ENCODE data around the gene C10orf53. TPM values are rescaled to one million over a fixed set of nuclear protein-coding genes. Genes with fewer than 3 reads are reported as not detected.

Gene C10orf53, protein sequence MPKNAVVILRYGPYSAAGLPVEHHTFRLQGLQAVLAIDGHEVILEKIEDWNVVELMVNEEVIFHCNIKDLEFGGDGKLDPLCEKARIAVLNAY
- total RNA-seq (not detected), total RNA-seq (0 to 0.12 reads per million in 2 donors)

DNA sequence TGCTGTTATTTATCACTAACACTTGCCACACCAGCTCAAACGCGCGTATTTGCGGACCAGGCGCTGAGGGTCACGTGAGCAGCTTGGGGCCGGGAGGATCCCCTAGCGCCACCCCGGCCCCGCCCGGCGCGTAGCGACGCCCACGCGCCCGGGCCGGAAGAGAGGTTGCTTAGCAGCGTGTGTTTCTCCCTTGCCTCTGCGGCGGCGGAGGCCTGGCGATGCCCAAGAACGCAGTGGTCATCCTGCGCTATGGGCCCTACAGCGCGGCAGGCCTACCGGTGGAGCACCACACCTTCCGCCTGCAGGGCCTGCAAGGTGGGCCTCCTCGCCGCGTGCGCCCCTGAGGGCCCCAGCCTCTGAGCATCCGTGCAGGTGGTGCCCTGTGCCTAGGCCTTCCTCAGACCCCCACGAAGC, at the start of gene C10orf53:
Gene C10orf53 (plus strand): TSS at position 172 of the 414 bp plus-strand sequence. CDS start 47 bp downstream, at position 219.
- Mint-ChIP-seq H3K27me3 (peaks cover 18% of the 10 kb centered on the region), H3K4me1 (no peaks in the 10 kb centered on the region), H3K27ac (no peak within 1 kb of the TSS), H3K36me3 (ENCODE audit: low read depth) (peaks cover 2% of the 10 kb centered on the region), H3K4me3 (no peak within 1 kb of the TSS)
- no peaks in the 10 kb centered on the region for H3K9me3 ChIP-seq (ENCODE audit: control insufficient read depth, low read length, poor library complexity, severe bottlenecking)
- ATAC-seq (no peak), DNase-seq (no peak)

DNA sequence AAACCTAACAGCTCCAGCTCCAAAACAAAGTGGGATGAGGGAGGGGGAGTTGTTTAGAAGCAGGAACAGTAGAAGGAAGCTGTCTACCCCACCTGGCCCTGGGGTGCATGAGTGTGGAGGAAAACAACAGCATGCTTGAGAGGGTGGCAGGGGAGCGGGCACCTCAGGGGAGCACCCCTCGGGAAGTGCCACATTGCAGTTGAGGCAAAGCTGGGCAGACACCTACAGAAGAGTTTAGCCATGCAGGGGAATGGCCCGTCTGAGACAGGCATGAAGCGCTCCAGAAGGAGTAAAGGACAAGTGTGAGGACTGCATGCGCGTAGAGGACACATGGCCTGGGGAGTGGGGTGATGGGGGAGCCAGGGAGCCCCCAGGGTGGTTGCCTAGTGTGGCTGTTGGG, 47.5 kb upstream of the C10orf53 start:
- Mint-ChIP-seq H3K36me3 (ENCODE audit: low read depth) (no peaks in the 10 kb centered on the region), H3K4me3 (no peak overlapping the region), H3K27me3 (peaks cover 9% of the 10 kb centered on the region), H3K4me1 (no peaks in the 10 kb centered on the region), H3K27ac (no peak overlapping the region)
- H3K9me3 ChIP-seq (ENCODE audit: control insufficient read depth, low read length, poor library complexity, severe bottlenecking), result no peaks in the 10 kb centered on the region
- ATAC-seq (no peak), DNase-seq (no peak)

DNA sequence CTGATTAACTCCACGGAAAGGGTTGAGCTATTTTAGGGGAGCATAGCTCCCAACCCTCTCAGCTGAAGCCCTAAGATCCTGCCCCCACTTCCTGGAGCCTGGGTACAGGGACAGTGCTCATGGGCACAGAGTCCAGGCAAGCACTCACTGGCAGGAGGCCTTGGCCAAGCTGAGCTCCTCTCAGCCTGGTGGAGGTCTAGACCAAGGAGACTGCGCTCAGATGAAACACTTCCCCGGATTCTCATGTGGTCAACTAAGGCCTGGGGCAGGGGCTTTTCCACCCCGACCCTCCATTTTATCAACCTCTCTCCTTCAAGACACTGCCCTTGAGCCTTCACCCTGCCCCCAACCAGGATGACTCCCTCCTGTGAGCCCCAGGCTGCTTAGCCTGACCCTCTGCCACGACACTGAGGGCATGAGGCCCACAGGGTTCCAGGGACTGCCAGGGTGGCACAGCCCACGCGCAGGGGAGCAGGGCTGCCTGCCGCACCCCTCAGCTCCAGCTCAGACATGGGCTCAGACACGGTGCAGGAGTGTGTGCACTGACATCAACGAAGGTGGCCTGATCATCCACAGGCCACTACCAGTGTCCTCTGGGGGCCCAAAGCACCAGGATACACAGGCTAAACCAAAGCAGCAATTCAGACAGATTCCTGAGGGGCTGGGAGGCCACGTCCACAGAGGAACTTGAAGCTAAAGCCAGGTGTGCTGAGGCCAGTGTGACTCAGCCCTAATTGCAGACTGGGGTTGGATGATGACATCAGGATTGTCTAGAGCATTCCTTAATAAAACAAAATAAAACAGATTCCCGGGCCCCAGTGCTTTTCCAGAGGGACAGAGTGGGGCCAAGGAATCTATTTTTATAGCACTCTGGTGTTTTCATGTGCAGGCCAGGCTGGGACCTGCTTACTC, 46.8 kb upstream of the C10orf53 start:
- no peak for ATAC-seq
- H3K9me3 ChIP-seq (ENCODE audit: control insufficient read depth, low read length, poor library complexity, severe bottlenecking), result no peaks in the 10 kb centered on the region
- Mint-ChIP-seq H3K27me3 (peaks cover 16% of the 10 kb centered on the region), H3K4me3 (no peak overlapping the region), H3K27ac (no peak overlapping the region), H3K36me3 (ENCODE audit: low read depth) (no peaks in the 10 kb centered on the region), H3K4me1 (no peaks in the 10 kb centered on the region)
- no peak for DNase-seq

DNA sequence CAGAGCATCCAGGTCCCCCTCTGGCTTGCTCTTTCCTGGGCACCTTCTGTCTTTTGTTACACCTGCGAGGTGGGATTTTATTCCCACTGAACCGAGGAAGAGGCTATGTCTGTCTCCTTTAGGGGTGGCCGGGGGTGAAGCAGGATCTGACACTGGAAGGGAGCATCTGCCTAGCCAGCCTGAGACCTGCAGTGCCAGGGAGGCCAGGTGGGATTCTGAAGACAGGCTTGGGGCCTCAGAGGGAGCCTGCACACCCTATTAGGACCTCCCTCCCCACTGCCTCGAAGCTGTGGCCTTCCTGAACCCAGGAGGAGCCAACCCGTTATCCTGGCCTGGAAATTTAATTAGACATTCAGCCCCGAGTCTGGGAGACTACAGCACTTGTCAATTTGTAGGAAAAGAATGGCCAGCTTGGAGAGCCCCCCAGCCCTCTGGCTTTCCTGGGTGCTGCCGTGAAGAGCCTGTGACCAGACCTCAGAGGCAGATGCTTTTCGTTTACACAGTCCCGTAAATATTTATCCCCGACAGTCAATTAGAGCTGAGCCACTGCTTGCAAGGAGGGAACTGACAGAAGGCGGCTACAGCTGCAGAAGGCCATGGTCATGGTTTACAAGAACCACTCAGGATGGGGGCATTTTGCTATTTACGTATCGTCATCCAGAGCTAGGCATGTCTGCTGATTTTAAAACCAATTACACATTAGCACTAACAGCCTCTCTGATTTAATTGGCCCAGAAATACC, 46.0 kb upstream of the C10orf53 start:
- no peaks in the 10 kb centered on the region for H3K4me1 Mint-ChIP-seq
- no peak overlapping the region for H3K4me3 Mint-ChIP-seq
- no peak for ATAC-seq
- no peaks in the 10 kb centered on the region for H3K9me3 ChIP-seq (ENCODE audit: control insufficient read depth, low read length, poor library complexity, severe bottlenecking)
- H3K36me3 Mint-ChIP-seq (ENCODE audit: low read depth), result no peaks in the 10 kb centered on the region
- no peak overlapping the region for H3K27ac Mint-ChIP-seq
- no peak for DNase-seq
- peaks cover 21% of the 10 kb centered on the region for H3K27me3 Mint-ChIP-seq

DNA sequence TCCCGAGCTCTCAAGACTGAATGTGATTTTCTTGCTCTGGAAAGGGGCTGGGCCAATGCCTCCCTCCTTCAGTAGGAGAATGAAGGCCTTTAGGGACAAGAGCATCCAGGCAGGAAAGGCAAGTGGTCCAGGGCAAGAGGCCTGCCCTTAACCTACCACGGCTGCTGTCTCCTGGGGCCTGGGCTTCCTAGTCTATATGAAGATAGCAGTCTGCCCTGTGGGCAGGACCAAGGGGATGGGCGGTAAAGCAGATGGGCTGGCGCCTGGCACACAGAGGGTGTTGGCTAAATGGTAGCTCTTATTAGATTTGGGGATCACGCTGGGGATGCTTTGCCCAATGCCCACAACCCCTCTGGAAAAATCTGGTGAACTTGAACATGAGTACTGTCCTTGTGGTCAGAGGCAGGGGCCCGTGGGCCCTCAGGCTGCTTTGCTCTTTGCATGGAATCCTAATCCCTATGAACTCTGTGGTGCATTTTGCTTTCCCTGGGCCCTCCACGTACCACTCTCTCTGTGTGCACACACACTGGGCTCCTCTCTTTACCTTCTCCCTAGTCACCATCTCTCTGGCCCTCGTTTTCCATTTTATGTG, 45.3 kb upstream of the C10orf53 start:
- no peak for ATAC-seq
- Mint-ChIP-seq H3K4me1 (no peaks in the 10 kb centered on the region), H3K27ac (no peak overlapping the region), H3K36me3 (ENCODE audit: low read depth) (no peaks in the 10 kb centered on the region), H3K27me3 (peaks cover 21% of the 10 kb centered on the region), H3K4me3 (no peak overlapping the region)
- no peaks in the 10 kb centered on the region for H3K9me3 ChIP-seq (ENCODE audit: control insufficient read depth, low read length, poor library complexity, severe bottlenecking)
- no peak for DNase-seq

DNA sequence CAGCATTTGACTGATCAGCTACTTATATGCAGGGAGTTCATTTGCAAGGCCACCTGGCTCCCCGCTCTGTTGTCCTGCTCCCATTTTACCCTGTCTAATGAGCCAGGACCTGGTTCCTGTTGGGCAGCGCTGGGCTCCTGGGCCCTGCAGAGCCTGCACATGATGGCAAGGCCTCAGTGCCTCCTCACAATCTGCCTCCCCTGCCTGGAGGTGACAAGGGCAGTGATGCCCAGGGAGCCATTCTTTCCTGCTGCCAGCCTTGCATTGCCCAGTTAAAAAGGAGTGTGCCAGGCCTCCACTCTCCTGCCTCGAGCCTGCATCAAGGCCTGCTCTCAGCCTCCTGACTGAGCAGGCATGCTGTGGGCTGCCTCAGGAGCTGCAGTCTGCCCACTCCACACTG, 37.1 kb upstream of the C10orf53 start:
- Mint-ChIP-seq H3K4me3 (no peak overlapping the region), H3K27ac (no peak overlapping the region), H3K27me3 (peaks cover 64% of the 10 kb centered on the region), H3K36me3 (ENCODE audit: low read depth) (peaks cover 2% of the 10 kb centered on the region), H3K4me1 (peaks cover 2% of the 10 kb centered on the region)
- ATAC-seq, result no peak
- H3K9me3 ChIP-seq (ENCODE audit: control insufficient read depth, low read length, poor library complexity, severe bottlenecking), result no peaks in the 10 kb centered on the region
- no peak for DNase-seq

DNA sequence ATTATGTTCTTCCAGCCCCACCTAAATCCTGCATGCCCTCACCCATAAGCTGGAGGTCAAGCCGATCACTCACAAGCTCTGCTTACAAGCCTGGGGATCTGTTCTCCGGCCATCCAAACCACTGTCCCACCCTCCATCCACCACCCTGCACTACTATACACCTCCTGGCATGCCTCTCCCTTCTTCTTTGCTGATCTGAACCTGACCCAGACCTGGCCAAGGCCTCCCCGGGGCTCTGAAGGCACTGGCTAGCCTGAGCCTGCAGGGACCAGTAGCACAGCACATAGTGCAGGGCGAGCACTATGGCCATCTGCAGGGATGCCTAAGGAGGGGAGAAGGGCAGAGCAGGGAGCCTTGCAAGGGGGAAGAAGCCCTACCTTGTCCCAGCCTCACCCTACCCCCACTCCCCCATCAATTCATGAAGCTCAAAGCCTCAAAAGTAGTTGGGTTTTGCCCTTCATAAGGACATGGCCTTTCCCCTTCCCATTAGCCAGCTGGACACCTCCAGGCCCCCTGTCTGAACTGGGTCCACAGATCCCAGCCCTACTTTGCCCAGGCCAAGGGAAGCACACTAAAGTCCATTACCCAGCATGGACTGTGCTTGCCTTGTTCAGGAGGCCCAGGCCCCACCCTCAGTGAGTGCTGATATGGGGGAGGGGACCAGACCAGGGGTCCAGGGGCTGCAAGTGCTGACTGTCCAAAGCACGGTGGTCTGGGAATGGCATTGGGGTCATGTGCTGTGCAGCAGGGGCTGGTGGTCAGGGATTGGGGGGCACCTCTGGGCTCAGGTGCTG, 36.0 kb upstream of the C10orf53 start:
- DNase-seq (no peak), ATAC-seq (no peak)
- Mint-ChIP-seq H3K36me3 (ENCODE audit: low read depth) (peaks cover 2% of the 10 kb centered on the region), H3K27ac (no peak overlapping the region), H3K4me1 (peaks cover 5% of the 10 kb centered on the region), H3K27me3 (peaks cover 60% of the 10 kb centered on the region), H3K4me3 (no peak overlapping the region)
- H3K9me3 ChIP-seq (ENCODE audit: control insufficient read depth, low read length, poor library complexity, severe bottlenecking), result no peaks in the 10 kb centered on the region

DNA sequence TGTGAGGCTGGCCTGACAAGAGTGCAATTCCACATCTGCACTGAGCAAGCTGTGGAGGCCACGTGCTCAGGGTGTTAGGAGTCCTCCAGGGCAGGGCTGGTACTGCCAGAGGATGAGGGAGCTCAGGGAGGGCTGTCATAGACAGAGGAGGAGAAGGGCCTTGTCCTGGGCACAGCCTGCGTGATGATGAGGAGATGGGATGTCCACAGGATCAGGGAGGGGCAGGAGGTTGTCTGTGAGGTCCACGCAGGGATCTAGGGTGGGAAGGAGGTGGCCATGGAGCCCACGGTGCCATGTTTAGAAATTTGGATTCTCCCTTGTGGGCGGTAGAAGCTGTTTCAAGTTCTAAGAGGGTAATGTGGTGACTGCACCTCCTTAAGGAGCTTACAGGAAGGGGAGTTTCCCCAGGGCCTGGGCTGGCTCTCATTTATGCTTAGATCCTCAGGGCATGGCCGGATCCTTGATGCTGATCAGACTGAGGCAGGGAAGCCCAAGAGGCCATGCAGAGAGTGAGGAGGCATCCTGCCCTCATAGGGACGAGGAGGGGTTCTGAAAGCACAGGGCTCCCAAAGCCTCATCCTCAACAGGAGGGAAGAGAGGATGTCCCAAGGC, 35.3 kb upstream of the C10orf53 start:
- Mint-ChIP-seq H3K36me3 (ENCODE audit: low read depth) (peaks cover 2% of the 10 kb centered on the region), H3K27ac (no peak overlapping the region), H3K4me1 (peaks cover 5% of the 10 kb centered on the region)

DNA sequence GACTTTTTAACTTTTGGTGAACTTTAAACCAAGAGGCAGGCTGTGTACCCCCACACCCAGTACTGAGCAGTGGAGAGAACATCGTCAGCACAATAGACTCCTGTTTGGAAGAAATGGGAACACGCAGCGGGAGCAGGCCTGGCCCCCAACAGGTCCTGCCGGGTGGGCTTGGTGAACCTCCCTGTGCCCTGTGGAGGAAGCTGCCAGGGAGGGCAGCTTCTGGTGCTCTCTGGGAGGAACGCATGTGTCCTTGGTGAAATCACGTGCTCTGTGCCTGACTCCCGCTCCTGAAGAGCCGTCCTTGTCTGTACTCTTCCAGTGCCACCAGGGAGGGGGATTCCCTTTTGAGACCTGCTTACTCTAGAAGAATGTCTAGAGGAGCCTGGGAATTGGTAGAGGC, 34.0 kb upstream of the C10orf53 start:
- no peak for DNase-seq
- peaks cover 9% of the 10 kb centered on the region for H3K4me1 Mint-ChIP-seq
- no peak overlapping the region for H3K27ac Mint-ChIP-seq
- peaks cover 65% of the 10 kb centered on the region for H3K27me3 Mint-ChIP-seq
- no peak for ATAC-seq
- H3K9me3 ChIP-seq (ENCODE audit: control insufficient read depth, low read length, poor library complexity, severe bottlenecking), result no peaks in the 10 kb centered on the region
- no peak overlapping the region for H3K4me3 Mint-ChIP-seq
- peaks cover 2% of the 10 kb centered on the region for H3K36me3 Mint-ChIP-seq (ENCODE audit: low read depth)

More for the DNA sequence above, 35.3 kb upstream of the C10orf53 start:
- H3K9me3 ChIP-seq (ENCODE audit: control insufficient read depth, low read length, poor library complexity, severe bottlenecking), result no peaks in the 10 kb centered on the region
- ATAC-seq (no peak), DNase-seq (no peak)
- Mint-ChIP-seq H3K27me3 (peaks cover 64% of the 10 kb centered on the region), H3K4me3 (no peak overlapping the region)

DNA sequence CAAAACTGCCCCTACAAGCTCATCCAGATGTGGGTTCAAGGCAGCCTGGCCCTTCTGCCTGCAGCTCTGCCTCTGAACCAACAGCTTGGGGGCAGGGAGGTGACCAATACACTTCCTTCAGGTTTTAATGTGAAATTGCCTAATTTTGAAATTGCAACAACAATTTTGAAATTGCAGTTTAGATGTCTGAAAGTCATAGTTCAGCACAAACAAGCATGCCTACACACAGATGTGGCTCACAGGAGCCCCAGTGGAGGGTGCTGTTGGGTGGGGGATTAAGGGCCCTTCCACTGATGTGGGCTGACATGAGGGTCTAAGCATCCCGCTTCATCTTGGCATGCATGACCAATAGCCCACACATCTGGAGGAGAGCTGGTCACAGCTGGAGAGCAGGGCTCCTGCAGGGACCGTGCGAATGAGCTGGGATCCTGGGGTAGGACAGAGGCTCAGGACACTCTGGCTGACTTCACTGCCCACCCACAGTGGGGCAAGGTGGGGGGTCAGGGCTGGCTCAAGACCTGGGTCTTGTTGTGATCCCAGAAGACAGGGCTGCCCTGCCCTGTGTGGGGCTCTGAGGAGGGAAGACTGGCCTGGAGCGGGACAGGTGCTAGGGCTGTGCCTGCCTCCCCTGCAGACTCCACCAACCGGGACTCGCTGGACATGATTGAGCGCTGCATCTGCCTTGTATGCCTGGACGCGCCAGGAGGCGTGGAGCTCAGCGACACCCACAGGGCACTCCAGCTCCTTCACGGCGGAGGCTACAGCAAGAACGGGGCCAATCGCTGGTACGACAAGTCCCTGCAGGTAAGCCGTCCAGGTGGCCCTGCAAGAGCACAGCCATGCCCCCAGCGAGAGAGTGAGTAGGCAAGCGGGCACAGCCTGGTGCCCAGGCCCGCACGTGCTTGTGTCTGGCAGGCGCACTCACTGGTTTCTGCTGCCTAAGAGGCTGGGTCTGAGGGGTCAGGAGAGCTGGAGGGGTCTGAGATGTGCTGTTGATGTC, 33.3 kb upstream of the C10orf53 start:
- Mint-ChIP-seq H3K36me3 (ENCODE audit: low read depth) (peaks cover 2% of the 10 kb centered on the region), H3K27ac (no peak overlapping the region), H3K4me3 (no peak overlapping the region), H3K27me3 (peaks cover 61% of the 10 kb centered on the region), H3K4me1 (peaks cover 9% of the 10 kb centered on the region)
- ATAC-seq, result no peak
- DNase-seq, result no peak
- H3K9me3 ChIP-seq (ENCODE audit: control insufficient read depth, low read length, poor library complexity, severe bottlenecking), result no peaks in the 10 kb centered on the region

DNA sequence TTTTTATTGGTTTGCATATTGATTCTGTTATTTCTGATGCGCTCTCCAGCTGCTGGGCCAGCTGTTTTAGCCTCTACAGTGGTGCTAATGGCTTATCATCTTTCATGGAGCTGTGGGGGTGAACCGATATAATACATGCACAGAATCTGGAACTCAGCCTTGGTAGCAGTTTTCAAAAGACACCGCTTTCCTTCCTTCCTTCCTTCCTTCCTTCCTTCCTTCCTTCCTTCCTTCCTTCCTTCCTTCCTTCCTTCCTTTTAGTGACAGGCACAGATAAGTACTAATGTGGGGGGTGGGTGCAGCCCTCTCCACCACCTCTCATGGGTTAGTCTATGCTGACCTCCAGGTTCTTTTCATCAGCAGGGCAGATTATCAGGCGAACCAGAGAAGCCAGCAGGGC, 31.9 kb upstream of the C10orf53 start:
- Mint-ChIP-seq H3K27ac (no peak overlapping the region), H3K27me3 (peaks cover 56% of the 10 kb centered on the region), H3K36me3 (ENCODE audit: low read depth) (peaks cover 2% of the 10 kb centered on the region), H3K4me1 (peaks cover 11% of the 10 kb centered on the region), H3K4me3 (no peak overlapping the region)
- no peak for DNase-seq
- ATAC-seq, result no peak
- no peaks in the 10 kb centered on the region for H3K9me3 ChIP-seq (ENCODE audit: control insufficient read depth, low read length, poor library complexity, severe bottlenecking)

Measured in T-helper 17 cell (primary cell).